Right lobe of liver (tissue), 6 donors: Measurements from ENCODE around the gene GRIPAP1. TPM values are rescaled to one million over a fixed set of nuclear protein-coding genes. Genes with fewer than 3 reads are reported as not detected.
A peak's percentile ranks its signal among the peaks of the same experiment; 100 is the strongest.

Source experiments
- ATAC-seq, 4 donors: fragments of 200-7000 bp; cut with Tn5 transposase; one replicate each; pipeline ENCODE4 v1.9.1; 2020; ENCODE audit warnings: mild to moderate bottlenecking in 4 of 4, moderate library complexity in 4 of 4
- DNase-seq, 3 donors: peaks; one replicate each; pipeline ENCODE4 v3.0.0-alpha.2; 2020
- H3K27ac ChIP-seq, 3 donors: fragments of 200-600 bp; one replicate each; pipeline ENCODE4 v1.8.0; 2022
- H3K27me3 ChIP-seq, 2 donors: fragments of 200-600 bp; one replicate each; pipeline ENCODE4 v1.8.0; 2022
- H3K36me3 ChIP-seq, 4 donors: fragments of 200-600 bp; sonication (generic) in 1 of 4; one replicate each; pipeline versions ENCODE4 v1.5.1 to v1.8.0; 2017 to 2022; ENCODE audit warnings: control low read depth in 1 of 4
- H3K4me1 ChIP-seq, 4 donors: fragments of 200-600 bp; sonication (generic) in 1 of 4; one replicate each; pipeline versions ENCODE4 v1.5.1 to v1.8.0; 2017 to 2022; ENCODE audit warnings: control low read depth in 1 of 4
- H3K4me3 ChIP-seq, 3 donors: fragments of 200-600 bp; one replicate each; pipeline ENCODE4 v1.8.0; 2022
- H3K9me3 ChIP-seq, 4 donors: fragments of 200-600 bp; sonication (generic) in 1 of 4; one replicate each; pipeline versions ENCODE4 v1.5.1 to v1.8.0; 2017 to 2022; ENCODE audit warnings: control low read depth in 1 of 4
- CTCF ChIP-seq, 4 donors: fragments of 200-600 bp in 3 of 4; fragments of 450-650 bp in 1 of 4; IDR thresholded peaks; one replicate each; pipeline versions ENCODE4 v1.5.1 to v1.8.0; 2016 to 2022; ENCODE audit warnings: antibody characterized with exemption in 4 of 4, mild to moderate bottlenecking in 2 of 4
- POLR2A ChIP-seq: fragments of 450-650 bp; IDR thresholded peaks from one replicate; pipeline ENCODE4 v1.6.1; 2017; ENCODE audit warnings: antibody characterized with exemption, mild to moderate bottlenecking
- WGBS: methylation state at CpG from one replicate; pipeline ENCODE4 v1.1.6; 2018; ENCODE audit warnings: low coverage, low lambda C conversion rate; ENCODE audit not compliant: insufficient coverage; ENCODE audit errors: missing lambda C conversion rate; 5-methylcytosine and 5-hydroxymethylcytosine counted together
- intact Hi-C, 2 donors: fragments of 100-400 bp; cut with DNase I; formaldehyde crosslinking; loops; one replicate each; pipeline versions ENCODE4 v1.11.2 to v1.14.1; 2022
- total RNA-seq, 6 experiments: library from RNA; depleted of rRNA in 2 of 6; stranded (reverse); fragments of >200 nt in 2 of 6; fragmentation: NEBNext Ultra II Directional in 3 of 6; extraction: Animal tissue kit (Norgen Biotek cat#: 25700) in 3 of 6; gene quantifications; one replicate each; pipeline versions ENCODE4 v1.1.0 to v1.2.4, GENCODE V29; 2016 to 2023
- donor health status: DM: no; HTN: yes; CAD: no.
- donor health status: DM: no; HTN: no; CAD: no.
- donor health status: DM: no; HTN: no; CAD: no.
- donor health status: DM: no; HTN: yes; CAD: no.
- donor health status: DM: no; HTN: yes; CAD: no.

GRIPAP1 gene
- total RNA-seq, 6 experiments from 2014 or later, result 15.3 to 32.1 (median 22.0) TPM

GRCh38 chrX:48968377-48968776, 33.7 kb downstream of the GRIPAP1 start:
- ATAC-seq, result no peak

GRCh38 chrX:48966796-48967579, 35.1 kb downstream of the GRIPAP1 start:
- ATAC-seq (no peak), DNase-seq (no peak)
- 72% methylated on average over 5 of the region's 15 CpGs for WGBS
- no peaks in the 10 kb centered on the region for H3K36me3 ChIP-seq
- no peaks in the 10 kb centered on the region for H3K9me3 ChIP-seq
- intact Hi-C loops, result no loop called here
- H3K27ac ChIP-seq, result no peak overlapping the region
- TF ChIP-seq POLR2A (no peak), CTCF (IDR thresholded peaks at IDR 0.05) (no peak)
- no peak overlapping the region for H3K4me3 ChIP-seq
- no peaks in the 10 kb centered on the region for H3K4me1 ChIP-seq
- H3K27me3 ChIP-seq, result no peaks in the 10 kb centered on the region

More at GRCh38 chrX:48968377-48968776, 33.7 kb downstream of the GRIPAP1 start:
- H3K27ac ChIP-seq, result no peak overlapping the region
- H3K4me3 ChIP-seq, result no peak overlapping the region
- no peaks in the 10 kb centered on the region for H3K4me1 ChIP-seq
- WGBS, result 33% methylated on average over 1 of the region's 1 CpG
- intact Hi-C loops, result no loop called here
- H3K36me3 ChIP-seq, result no peaks in the 10 kb centered on the region
- H3K27me3 ChIP-seq, result no peaks in the 10 kb centered on the region
- H3K9me3 ChIP-seq, result no peaks in the 10 kb centered on the region
- TF ChIP-seq CTCF (IDR thresholded peaks at IDR 0.05) (no peak), POLR2A (no peak)
- DNase-seq, result no peak

GRCh38 chrX:48965959-48966358, 36.1 kb downstream of the GRIPAP1 start:
- intact Hi-C loops, result no loop called here
- no peaks in the 10 kb centered on the region for H3K9me3 ChIP-seq
- DNase-seq, result no peak
- H3K27ac ChIP-seq, result no peak overlapping the region
- no peaks in the 10 kb centered on the region for H3K27me3 ChIP-seq
- no peaks in the 10 kb centered on the region for H3K36me3 ChIP-seq
- no peaks in the 10 kb centered on the region for H3K4me1 ChIP-seq
- no peak overlapping the region for H3K4me3 ChIP-seq
- no peak for ATAC-seq
- WGBS, result no CpG with 5 or more reads among the region's 14 CpGs
- TF ChIP-seq POLR2A (no peak), CTCF (IDR thresholded peaks at IDR 0.05) (no peak)

GRCh38 chrX:48961585-48962091, 40.4 kb downstream of the GRIPAP1 start:
- no peak for TF ChIP-seq POLR2A
- TF ChIP-seq CTCF (IDR thresholded peaks at IDR 0.05), result no peak
- ATAC-seq (no peak), DNase-seq (peak in 1 of 3 donors; percentile 27)
- intact Hi-C loops, result no loop called here
- Histone ChIP-seq H3K9me3 (no peaks in the 10 kb centered on the region), H3K27ac (no peak overlapping the region), H3K36me3 (no peaks in the 10 kb centered on the region), H3K4me3 (no peak overlapping the region), H3K4me1 (peaks cover 0 to under 1% (median 0%) of the 10 kb centered on the region in 4 donors), H3K27me3 (no peaks in the 10 kb centered on the region)
- WGBS, result 67% methylated on average over 1 of the region's 5 CpGs
